Smooth muscle cell (in vitro differentiated cells): ENCODE results near the gene FGD3. TPM values are rescaled to one million over a fixed set of nuclear protein-coding genes. Genes with fewer than 3 reads are reported as not detected.

Experiments used
- DNase-seq: peaks from one replicate; lab custom pipeline; 2025; ENCODE audit not compliant: unreplicated experiment; lab: John Stamatoyannopoulos, UW
- H2AFZ ChIP-seq: fragments of 200-600 bp; sonication (generic); 2 replicates; pipeline ENCODE4 v1.6.0; 2016; ENCODE audit warnings: antibody characterized with exemption, low read depth, mild to moderate bottlenecking
- H3F3A ChIP-seq: fragments of 200-600 bp; sonication (generic); 2 replicates; pipeline ENCODE4 v1.6.0; 2017; ENCODE audit warnings: antibody characterized with exemption, low read depth
- H3K27ac ChIP-seq: fragments of 200-600 bp; sonication (generic); 2 replicates; pipeline ENCODE4 v1.5.1; 2016; ENCODE audit warnings: low read depth, mild to moderate bottlenecking
- H3K27me3 ChIP-seq: fragments of 200-600 bp; sonication (generic); 2 replicates; pipeline ENCODE4 v1.6.1; 2016; ENCODE audit warnings: low read depth, mild to moderate bottlenecking
- H3K36me3 ChIP-seq: fragments of 200-600 bp; sonication (generic); 2 replicates; pipeline ENCODE4 v1.5.1; 2016; ENCODE audit warnings: low read depth
- H3K4me1 ChIP-seq: fragments of 200-600 bp; sonication (generic); 2 replicates; pipeline ENCODE4 v1.5.1; 2016; ENCODE audit warnings: low read depth
- H3K4me2 ChIP-seq: fragments of 200-600 bp; sonication (generic); 2 replicates; pipeline ENCODE4 v1.6.0; 2016; ENCODE audit warnings: mild to moderate bottlenecking
- H3K4me3 ChIP-seq: fragments of 200-600 bp; sonication (generic); 2 replicates; pipeline ENCODE4 v1.5.1; 2016; ENCODE audit warnings: mild to moderate bottlenecking
- H3K79me2 ChIP-seq: fragments of 200-600 bp; sonication (generic); 2 replicates; pipeline ENCODE4 v1.6.0; 2016; ENCODE audit warnings: low read depth, mild to moderate bottlenecking
- H3K9ac ChIP-seq: fragments of 200-600 bp; sonication (generic); 2 replicates; pipeline ENCODE4 v1.6.0; 2016; ENCODE audit warnings: low read depth
- H3K9me3 ChIP-seq: fragments of 200-600 bp; sonication (generic); replicated peaks from 2 replicates; pipeline ENCODE4 v1.5.1; 2016; ENCODE audit warnings: low read depth
- H4K20me1 ChIP-seq: fragments of 200-600 bp; sonication (generic); 2 replicates; pipeline ENCODE4 v1.6.0; 2016; ENCODE audit warnings: low read depth
- WGBS: methylation state at CpG from one replicate; pipeline ENCODE4 v1.1.7; 2016; ENCODE audit warnings: low lambda C conversion rate; 5-methylcytosine and 5-hydroxymethylcytosine counted together
- polyA plus RNA-seq: library from polyadenylated mRNA; unstranded; fragments of >200 nt; fragmentation: Nextera tagmentation; extraction: Ambion mirVana; gene quantifications from 2 replicates; pipeline ENCODE4 v1.2.1, GENCODE V29; 2016
- total RNA-seq: library from RNA; depleted of rRNA; stranded (reverse); fragments of >200 nt; gene quantifications from 2 replicates; pipeline ENCODE4 v1.2.3, GENCODE V29; 2014
- TF ChIP-seq, protein P1 (sequence below): fragments of 200-600 bp; sonication (generic); IDR thresholded peaks from 2 replicates; pipeline ENCODE4 v1.5.1; 2017; ENCODE audit warnings: borderline replicate concordance, mild to moderate bottlenecking, antibody characterized with exemption; ENCODE audit not compliant: insufficient read depth, poor library complexity, severe bottlenecking

The FGD3 gene
- total and polyA plus RNA-seq, 2 experiments from 2014 or later, result 1.1 to 2.1 TPM

GRCh38 chr9:93007529-93008058, 60.3 kb downstream of the FGD3 start:
- 87% methylated on average over 12 of the region's 12 CpGs for WGBS
- TF ChIP-seq, protein P1, sequence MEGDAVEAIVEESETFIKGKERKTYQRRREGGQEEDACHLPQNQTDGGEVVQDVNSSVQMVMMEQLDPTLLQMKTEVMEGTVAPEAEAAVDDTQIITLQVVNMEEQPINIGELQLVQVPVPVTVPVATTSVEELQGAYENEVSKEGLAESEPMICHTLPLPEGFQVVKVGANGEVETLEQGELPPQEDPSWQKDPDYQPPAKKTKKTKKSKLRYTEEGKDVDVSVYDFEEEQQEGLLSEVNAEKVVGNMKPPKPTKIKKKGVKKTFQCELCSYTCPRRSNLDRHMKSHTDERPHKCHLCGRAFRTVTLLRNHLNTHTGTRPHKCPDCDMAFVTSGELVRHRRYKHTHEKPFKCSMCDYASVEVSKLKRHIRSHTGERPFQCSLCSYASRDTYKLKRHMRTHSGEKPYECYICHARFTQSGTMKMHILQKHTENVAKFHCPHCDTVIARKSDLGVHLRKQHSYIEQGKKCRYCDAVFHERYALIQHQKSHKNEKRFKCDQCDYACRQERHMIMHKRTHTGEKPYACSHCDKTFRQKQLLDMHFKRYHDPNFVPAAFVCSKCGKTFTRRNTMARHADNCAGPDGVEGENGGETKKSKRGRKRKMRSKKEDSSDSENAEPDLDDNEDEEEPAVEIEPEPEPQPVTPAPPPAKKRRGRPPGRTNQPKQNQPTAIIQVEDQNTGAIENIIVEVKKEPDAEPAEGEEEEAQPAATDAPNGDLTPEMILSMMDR, result no peak
- Histone ChIP-seq H3K27ac (no peak overlapping the region), H3K9ac (no peak overlapping the region), H2AFZ (no peak overlapping the region), H3K4me1 (no peaks in the 10 kb centered on the region), H3K79me2 (no peaks in the 10 kb centered on the region), H3F3A (no peaks in the 10 kb centered on the region), H3K9me3 (no peaks in the 10 kb centered on the region), H3K27me3 (no peaks in the 10 kb centered on the region), H3K4me2 (no peak overlapping the region), H3K36me3 (no peaks in the 10 kb centered on the region), H3K4me3 (no peak overlapping the region), H4K20me1 (no peaks in the 10 kb centered on the region)
- no peak for DNase-seq

DNA sequence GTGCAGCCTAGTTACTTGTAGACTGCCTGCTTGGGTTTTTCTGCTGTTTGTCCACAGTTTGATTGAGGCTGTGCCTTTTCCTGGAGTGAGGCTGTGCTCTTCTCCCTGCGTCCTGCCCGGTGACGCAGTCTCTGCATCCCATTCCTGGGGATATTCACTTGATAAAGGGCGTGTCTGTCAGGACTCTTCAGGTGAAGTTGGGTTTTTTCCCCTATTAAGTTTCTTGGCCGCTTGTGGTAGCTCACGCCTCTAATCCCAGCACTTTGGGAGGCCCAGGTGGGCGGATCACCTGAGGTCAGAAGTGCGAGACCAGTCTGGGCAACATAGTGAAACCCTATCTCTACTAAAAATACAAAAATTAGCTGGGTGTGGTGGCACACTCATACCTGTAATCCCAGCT, 61.1 kb downstream of the FGD3 start:
- Histone ChIP-seq H3K9ac (no peak overlapping the region), H3K27ac (no peak overlapping the region), H3F3A (no peaks in the 10 kb centered on the region), H2AFZ (no peak overlapping the region), H3K9me3 (no peaks in the 10 kb centered on the region), H3K4me2 (no peak overlapping the region), H3K27me3 (no peaks in the 10 kb centered on the region), H3K4me3 (no peak overlapping the region), H3K79me2 (no peaks in the 10 kb centered on the region), H3K4me1 (no peaks in the 10 kb centered on the region), H4K20me1 (no peaks in the 10 kb centered on the region), H3K36me3 (no peaks in the 10 kb centered on the region)
- TF ChIP-seq, protein P1, result no peak
- 92% methylated on average over 8 of the region's 8 CpGs for WGBS
- DNase-seq, result no peak

- H3K27ac ChIP-seq, result no peak overlapping the region
- H3K9ac ChIP-seq, result no peak overlapping the region
- WGBS, result 94% methylated on average over 21 of the region's 21 CpGs
- H3K79me2 ChIP-seq, result no peaks in the 10 kb centered on the region
- H4K20me1 ChIP-seq, result no peaks in the 10 kb centered on the region
- no peaks in the 10 kb centered on the region for H3F3A ChIP-seq
- no peak overlapping the region for H3K4me3 ChIP-seq
- H3K4me2 ChIP-seq, result no peak overlapping the region
- H3K36me3 ChIP-seq, result no peaks in the 10 kb centered on the region
- H3K27me3 ChIP-seq, result no peaks in the 10 kb centered on the region
- no peak for DNase-seq
- H3K9me3 ChIP-seq, result no peaks in the 10 kb centered on the region
- H3K4me1 ChIP-seq, result no peaks in the 10 kb centered on the region
- TF ChIP-seq, protein P1, result no peak
- H2AFZ ChIP-seq, result no peak overlapping the region
Observed at GRCh38 chr9:93009337-93010015, 62.2 kb downstream of the FGD3 start.

DNA sequence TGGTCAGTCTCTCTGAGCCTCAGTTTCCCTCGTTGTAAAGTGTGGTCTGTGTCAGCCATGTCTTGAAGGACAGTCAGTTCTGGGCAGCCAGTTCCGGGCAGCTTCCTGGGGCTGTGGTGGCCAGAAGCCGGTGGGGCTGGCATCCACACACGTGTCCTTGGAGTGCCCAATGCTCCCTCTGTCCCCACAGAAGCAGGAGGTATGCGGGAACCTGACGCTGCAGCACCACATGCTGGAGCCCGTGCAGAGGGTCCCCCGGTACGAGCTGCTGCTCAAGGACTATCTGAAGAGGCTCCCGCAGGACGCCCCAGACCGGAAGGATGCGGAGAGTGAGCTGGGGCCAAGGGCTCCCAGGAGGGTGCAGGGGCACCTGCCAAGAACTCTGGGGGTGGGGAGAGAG, 62.7 kb downstream of the FGD3 start:
- no peaks in the 10 kb centered on the region for H3K79me2 ChIP-seq

More for the DNA sequence above, 62.7 kb downstream of the FGD3 start:
- no peaks in the 10 kb centered on the region for H3K9me3 ChIP-seq
- no peaks in the 10 kb centered on the region for H3K27me3 ChIP-seq
- TF ChIP-seq, protein P1, result no peak
- H2AFZ ChIP-seq, result no peak overlapping the region
- no peak overlapping the region for H3K4me3 ChIP-seq
- DNase-seq, result no peak
- H3K4me1 ChIP-seq, result no peaks in the 10 kb centered on the region
- no peak overlapping the region for H3K4me2 ChIP-seq
- H3K9ac ChIP-seq, result no peak overlapping the region
- H4K20me1 ChIP-seq, result no peaks in the 10 kb centered on the region
- 89% methylated on average over 13 of the region's 13 CpGs for WGBS
- H3F3A ChIP-seq, result no peaks in the 10 kb centered on the region
- no peak overlapping the region for H3K27ac ChIP-seq
- H3K36me3 ChIP-seq, result no peaks in the 10 kb centered on the region
